Testis (tissue), 3 donors: ENCODE results near the gene ALK. TPM values are rescaled to one million over a fixed set of nuclear protein-coding genes. Genes with fewer than 3 reads are reported as not detected.

ENCODE experiments used
- DNase-seq: peaks from one replicate; pipeline ENCODE4 v3.0.0-alpha.2; 2019
- H3K27ac ChIP-seq, 2 donors: fragments of 200-600 bp; sonication (generic); one replicate each; pipeline ENCODE4 v1.5.1; 2019
- H3K27me3 ChIP-seq: fragments of 200-600 bp; sonication (generic); one replicate; pipeline ENCODE4 v1.5.1; 2019
- H3K36me3 ChIP-seq: fragments of 200-600 bp; sonication (generic); one replicate; pipeline ENCODE4 v1.5.1; 2017; ENCODE audit warnings: low read depth; ENCODE audit errors: missing control alignments
- H3K4me1 ChIP-seq: fragments of 200-600 bp; sonication (generic); one replicate; pipeline ENCODE4 v1.5.1; 2019
- H3K4me3 ChIP-seq, 2 donors: fragments of 200-600 bp; sonication (generic); one replicate each; pipeline ENCODE4 v1.5.1; 2017 to 2019
- H3K9me3 ChIP-seq: fragments of 200-600 bp; sonication (generic); one replicate; pipeline ENCODE4 v1.5.1; 2017
- CTCF ChIP-seq, 3 experiments: fragments of 450-650 bp in 2 of 3; fragments of 200-600 bp in 1 of 3; sonication (generic) in 1 of 3; IDR thresholded peaks; one replicate each; pipeline ENCODE4 v1.5.1; 2016 to 2019; ENCODE audit warnings: antibody characterized with exemption in 3 of 3, mild to moderate bottlenecking in 2 of 3, moderate library complexity in 1 of 3
- POLR2A ChIP-seq: fragments of 450-650 bp; IDR thresholded peaks from one replicate; pipeline ENCODE4 v1.6.1; 2017; ENCODE audit warnings: antibody characterized with exemption, mild to moderate bottlenecking, moderate library complexity
- WGBS, 2 donors: methylation state at CpG; one replicate each; pipeline ENCODE4 v1.1.5; 2018; 5-methylcytosine and 5-hydroxymethylcytosine counted together
- intact Hi-C: fragments of 100-400 bp; cut with DNase I; formaldehyde crosslinking; loops from one replicate; pipeline ENCODE4 v1.15.1; 2023; ENCODE audit warnings: low total_unique reads
- polyA plus RNA-seq: library from polyadenylated mRNA; stranded (reverse); fragments of 350-450 nt; fragmentation: Illumina TruSeq; extraction: RNeasy Lipid Tissue Mini Kit (QIAGEN cat#74804); gene quantifications from one replicate; pipeline ENCODE4 v1.2.3, GENCODE V29; 2014; ENCODE audit warnings: low read depth, low replicate concordance; ENCODE audit not compliant: insufficient read depth
- total RNA-seq, 2 donors: library from RNA; depleted of rRNA; stranded (reverse); fragments of >200 nt; gene quantifications; one replicate each; pipeline ENCODE4 v1.2.3, GENCODE V29; 2016

Gene ALK
- total and polyA plus RNA-seq, 3 donors from 2014 or later = 2.1 to 3.8 (median 3.8) TPM

DNA sequence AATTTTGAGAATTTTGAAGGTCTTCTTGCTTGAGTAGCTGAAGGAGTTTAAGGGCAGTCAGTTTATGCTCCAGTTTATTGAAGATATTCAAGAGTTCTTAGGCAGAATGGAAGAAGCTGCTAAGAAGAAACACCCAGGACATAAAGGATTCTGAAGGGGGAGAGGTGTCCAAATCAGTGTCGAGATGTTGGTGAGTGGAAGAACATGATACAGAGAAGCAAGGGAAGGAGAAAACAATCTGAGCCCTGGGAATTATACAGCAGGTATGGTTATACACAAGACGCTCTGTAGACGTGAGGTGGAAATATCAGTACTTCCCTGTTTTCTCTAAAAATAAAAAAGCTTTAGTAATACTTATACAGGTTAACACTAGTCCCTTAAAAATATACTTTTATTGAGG is 746.0 kb downstream of the ALK start:
- no peak for DNase-seq
- Histone ChIP-seq H3K4me1 (no peaks in the 10 kb centered on the region), H3K27me3 (no peaks in the 10 kb centered on the region), H3K36me3 (no peaks in the 10 kb centered on the region), H3K4me3 (no peak overlapping the region), H3K9me3 (no peaks in the 10 kb centered on the region), H3K27ac (no peak overlapping the region)
- TF ChIP-seq POLR2A = no peak
- TF ChIP-seq CTCF (IDR thresholded peaks at IDR 0.05) = no peak
- intact Hi-C loops = no loop called here
- WGBS, 2 donors = 89 to 96% methylated on average over 3 of the region's 3 CpGs

- Histone ChIP-seq H3K4me1 (no peaks in the 10 kb centered on the region), H3K9me3 (no peaks in the 10 kb centered on the region), H3K4me3 (no peak overlapping the region), H3K36me3 (no peaks in the 10 kb centered on the region), H3K27me3 (no peaks in the 10 kb centered on the region), H3K27ac (no peak overlapping the region)
- no peak for DNase-seq
- no peak for TF ChIP-seq CTCF (IDR thresholded peaks at IDR 0.05)
- TF ChIP-seq POLR2A = no peak
- intact Hi-C loops = no loop called here
- WGBS, 2 donors = 48 to 69% methylated on average over 2 of the region's 2 CpGs
Measured at GRCh38 chr2:29174937-29175336, 746.4 kb downstream of the ALK start.

DNA sequence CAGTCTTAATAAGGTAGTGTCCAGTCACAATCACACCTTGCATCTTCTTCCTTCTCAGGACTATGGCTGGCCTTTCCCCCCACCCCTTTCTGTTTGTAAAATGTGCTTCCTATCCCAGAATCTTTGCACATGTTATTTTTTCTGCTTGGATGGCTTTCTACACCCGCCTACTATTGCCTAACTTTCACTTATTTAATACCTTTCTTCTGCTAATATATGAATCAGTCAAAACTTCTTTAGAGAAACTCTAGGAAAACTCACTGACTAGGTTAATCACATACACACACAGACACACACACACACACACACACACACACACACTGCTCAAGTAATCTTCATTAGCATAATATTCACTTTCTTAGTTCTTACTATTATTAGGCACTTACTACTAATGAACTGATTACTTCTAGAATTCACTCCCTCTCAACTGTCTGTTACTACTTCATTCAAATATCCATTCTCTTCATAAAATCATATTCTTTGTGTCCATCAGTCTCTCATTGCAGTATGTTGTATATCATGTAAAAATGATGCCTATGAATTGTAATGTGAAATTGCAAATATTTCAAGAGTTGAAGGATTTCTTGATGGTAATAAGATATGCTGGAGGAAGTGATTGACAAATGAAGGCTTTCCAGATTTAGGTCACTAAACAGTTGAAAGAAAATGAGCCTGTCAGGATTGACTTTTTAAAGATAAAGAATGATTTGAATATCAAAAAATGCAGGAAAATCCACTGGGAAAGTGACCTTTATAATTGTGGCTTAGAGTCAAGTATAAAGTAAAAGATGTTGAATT is 754.9 kb downstream of the ALK start:
- no peaks in the 10 kb centered on the region for H3K27me3 ChIP-seq
- H3K9me3 ChIP-seq = no peaks in the 10 kb centered on the region
- intact Hi-C loops = no loop called here
- DNase-seq = no peak
- 92% methylated on average over 1 of the region's 1 CpG for whole genome bisulfite sequencing, 2 donors
- no peak for TF ChIP-seq POLR2A
- TF ChIP-seq CTCF (IDR thresholded peaks at IDR 0.05) = no peak
- no peaks in the 10 kb centered on the region for H3K4me1 ChIP-seq
- no peak overlapping the region for H3K27ac ChIP-seq
- no peaks in the 10 kb centered on the region for H3K36me3 ChIP-seq
- no peak overlapping the region for H3K4me3 ChIP-seq

- H3K27ac ChIP-seq = no peak overlapping the region
- 75% methylated on average over 8 of the region's 8 CpGs for WGBS, 2 donors
Measured at GRCh38 chr2:29165362-29166241, 755.8 kb downstream of the ALK start.

More at GRCh38 chr2:29165362-29166241, 755.8 kb downstream of the ALK start:
- intact Hi-C loops = no loop called here
- H3K4me3 ChIP-seq = no peak overlapping the region
- H3K36me3 ChIP-seq = no peaks in the 10 kb centered on the region
- no peak for TF ChIP-seq CTCF (IDR thresholded peaks at IDR 0.05)
- TF ChIP-seq POLR2A = no peak
- no peaks in the 10 kb centered on the region for H3K9me3 ChIP-seq
- no peaks in the 10 kb centered on the region for H3K27me3 ChIP-seq
- no peaks in the 10 kb centered on the region for H3K4me1 ChIP-seq
- DNase-seq = no peak
